NCI-H446 treated with DMSO at 0.1 percent for 48 hours (cell line): ENCODE results near the gene COA1.
A peak's percentile ranks its signal among the peaks of the same experiment; 100 is the strongest.
"Not testable (repeated sequence)": the region's sequence is repeated elsewhere in the genome, so short reads cannot be mapped to it uniquely, and the experiment has no call there.

Experiments used
- DNase-seq: peaks from one replicate; lab custom pipeline; 2025; lab: John Stamatoyannopoulos, UW

Gene COA1

DNA sequence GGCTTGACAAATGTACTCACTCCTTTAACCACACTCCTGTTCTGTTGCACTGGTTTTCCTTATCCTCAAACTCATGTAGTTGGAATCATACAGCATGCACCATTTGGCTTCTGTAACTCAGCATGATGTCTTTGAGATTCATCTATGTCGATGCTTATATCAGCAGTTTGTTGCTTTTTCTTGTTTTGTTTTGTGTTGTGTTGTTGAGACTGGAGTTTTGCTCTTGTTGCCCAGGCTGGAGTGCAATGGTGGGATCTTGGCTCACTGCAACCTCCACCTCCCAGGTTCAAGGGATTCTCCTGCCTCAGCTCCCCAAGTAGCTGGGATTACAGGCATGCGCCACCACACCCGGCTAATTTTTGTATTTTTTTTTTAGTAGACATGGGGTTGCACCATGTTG, 101.5 kb downstream of the COA1 start:
- not testable (repeated sequence) for DNase-seq

DNA sequence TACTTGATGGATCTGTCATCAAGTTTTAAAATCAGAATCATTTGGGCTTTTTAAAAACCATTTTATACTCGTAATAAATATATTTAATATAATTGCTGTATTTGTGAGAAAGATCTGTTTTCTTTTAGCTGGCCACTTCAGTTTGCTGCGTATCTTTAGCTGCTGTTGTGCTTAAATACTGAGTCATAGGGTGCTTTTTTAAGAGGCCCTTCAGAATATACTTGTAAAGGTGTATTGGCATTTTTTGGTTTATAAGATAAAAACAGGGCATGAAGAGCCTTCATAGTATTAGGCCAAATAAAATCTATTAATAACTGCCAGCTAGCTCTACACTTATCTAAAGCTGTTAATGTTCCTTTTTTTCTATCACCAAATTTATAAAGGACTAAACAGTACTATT, 102.6 kb downstream of the COA1 start:
- DNase-seq = no peak

DNA sequence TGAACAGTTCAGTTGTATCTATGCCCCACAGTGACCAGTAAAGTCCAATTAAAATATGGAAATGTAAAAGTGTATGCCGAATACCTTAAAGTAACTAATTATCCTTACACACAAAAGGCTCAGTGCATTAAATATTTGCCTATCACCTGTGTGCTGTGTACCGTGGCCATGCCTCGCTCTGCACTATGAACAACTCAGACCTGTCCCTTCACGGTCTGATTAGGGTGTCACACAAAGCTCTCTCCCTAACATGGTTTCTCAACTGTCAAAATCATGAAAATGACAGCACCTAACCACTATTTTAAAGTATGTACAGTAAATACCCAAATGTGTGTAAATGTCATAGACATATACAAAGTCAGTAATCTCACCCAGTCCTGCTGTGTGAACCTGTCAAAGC, 103.3 kb downstream of the COA1 start:
- no peak for DNase-seq

DNA sequence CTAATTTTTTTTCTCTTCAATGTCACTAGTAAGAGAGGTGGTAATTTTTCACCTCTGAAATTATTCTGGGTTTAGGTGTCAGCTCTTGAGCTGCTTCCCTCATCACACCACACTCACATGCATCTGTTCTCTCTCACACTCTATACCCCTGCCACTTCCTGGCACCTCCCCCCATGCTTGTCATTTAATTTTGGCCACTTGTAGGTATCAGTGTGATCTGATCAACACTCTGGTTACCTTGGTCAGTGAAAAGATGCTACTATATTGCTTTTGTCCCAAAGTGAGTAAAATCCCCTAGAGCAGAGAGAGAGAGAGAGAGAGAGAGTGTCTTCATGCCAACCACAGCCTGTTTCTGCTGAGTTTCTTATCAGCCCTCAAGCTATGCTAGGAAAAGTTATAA, 103.9 kb downstream of the COA1 start:
- no peak for DNase-seq

DNA sequence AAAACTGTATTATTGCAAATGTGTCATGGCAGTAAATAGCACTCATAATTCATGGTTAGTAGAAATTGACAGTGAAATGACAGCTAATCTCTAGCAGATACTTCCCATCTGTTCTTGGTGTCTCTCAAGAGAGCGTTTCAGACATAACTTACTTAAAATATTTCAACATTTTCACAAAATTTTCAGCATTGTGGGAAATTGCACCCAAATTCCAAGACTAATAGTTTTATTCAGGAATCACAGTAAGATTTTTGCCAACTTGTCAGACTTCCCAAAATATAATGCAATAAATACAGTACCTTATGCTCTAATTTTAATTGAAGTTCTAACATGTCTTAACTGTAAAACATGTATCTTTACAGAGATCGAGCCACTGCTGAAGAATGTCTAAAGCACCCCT, 105.2 kb downstream of the COA1 start:
- DNase-seq = no peak

DNA sequence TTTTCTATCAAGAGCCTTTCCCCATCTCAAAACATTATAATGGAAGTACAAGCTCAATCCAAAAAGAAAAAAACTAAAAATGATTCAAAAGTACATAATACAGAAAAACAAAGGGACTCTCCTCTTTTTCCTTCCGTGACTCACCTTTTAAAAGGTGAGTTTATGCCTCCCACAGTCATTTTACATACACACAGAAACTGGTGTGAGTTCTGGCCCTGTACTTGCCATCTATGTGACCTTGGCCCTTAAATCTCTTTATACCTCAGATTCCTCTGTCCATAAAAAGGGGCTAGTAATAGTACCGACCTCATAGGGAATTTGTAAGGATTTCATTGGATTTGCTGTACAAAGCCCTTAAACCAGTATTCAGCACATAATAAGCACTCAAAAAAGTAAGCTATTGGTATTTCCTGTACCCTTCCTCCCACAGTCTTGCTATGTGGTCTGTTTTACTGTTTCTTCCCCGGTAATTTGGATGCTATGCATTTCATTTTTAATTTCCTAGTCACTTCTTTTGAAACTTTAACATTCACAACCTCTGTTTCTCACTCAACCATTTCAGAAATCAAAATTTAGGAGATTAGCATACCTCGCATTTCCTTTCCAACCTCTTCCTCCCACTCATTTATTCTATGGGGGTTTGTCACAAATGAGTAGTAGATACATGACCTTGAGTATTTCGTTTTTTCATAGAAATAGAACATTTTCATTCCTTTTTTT, 107.4 kb downstream of the COA1 start:
- no peak for DNase-seq

DNA sequence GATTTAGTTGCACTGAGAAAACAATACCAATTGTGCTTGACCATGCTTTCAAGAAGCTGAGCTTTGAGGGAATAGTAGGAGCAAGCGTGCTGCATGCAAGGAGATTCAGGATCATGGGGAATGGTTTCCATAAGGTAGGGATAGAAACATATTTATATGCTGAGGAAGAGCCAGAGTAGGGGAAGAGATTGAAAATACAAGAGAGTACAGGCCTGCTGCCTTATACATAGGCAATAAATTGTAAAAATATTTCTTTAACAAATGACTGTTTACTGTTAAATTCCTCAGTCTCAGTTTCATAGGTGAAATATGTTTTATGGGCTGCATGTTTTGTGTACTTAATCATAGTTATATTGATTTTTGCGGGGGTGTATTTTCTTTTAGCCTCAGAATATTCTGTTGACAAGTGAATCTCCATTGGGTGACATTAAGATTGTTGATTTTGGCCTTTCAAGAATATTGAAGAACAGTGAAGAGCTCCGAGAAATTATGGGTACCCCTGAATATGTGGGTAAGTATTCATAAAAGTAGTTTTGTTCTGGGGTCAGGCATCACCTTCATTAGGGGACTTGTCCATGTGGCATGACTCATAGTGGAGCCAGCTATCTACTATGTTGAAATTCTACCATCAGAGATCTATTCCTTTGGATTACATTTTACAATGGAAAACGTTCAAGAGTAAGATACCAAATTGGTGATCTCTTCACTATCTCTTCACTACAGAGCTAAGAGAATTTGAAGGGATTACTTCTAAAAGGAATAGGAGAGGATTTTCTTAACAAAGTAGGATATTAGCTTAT, 109.9 kb downstream of the COA1 start:
- DNase-seq = no peak

DNA sequence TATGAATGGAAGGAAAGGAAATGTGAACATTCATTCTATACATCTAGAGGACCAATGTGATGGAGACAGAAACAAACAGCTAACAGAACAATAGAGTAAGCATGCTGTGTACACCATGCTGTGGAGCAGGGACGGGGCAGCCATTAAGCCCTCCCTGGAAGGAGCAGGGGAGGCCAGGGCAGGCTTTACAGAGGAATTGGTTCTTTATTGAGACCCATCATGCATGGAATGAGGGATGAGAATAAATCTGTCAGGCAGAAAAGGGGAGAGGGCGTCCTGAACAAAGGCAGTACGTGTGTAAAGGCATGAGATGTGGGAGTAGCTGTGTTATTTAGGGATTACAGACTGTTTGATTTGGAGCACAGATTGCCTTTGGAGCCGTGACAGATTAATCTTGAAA, 111.2 kb downstream of the COA1 start:
- no peak for DNase-seq

DNA sequence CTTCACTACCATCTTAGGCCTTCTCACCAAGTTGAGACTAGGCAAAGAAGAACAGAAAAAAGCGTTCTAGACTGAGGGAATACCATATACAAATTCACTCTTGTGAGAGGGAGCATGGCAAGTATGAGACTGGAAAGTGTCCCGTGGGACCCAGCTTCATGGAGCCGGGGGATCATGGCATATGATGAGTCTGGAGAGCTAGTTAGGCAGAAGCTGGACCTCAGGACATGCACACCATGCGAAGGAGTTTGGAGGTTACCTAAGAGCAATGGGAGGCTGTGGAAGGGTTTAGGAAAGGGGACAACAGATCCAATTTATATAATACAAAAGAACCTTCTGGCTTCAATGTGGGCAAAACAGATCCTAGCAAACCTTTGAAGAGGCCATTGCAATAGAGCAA, 112.3 kb downstream of the COA1 start:
- no peak for DNase-seq

DNA sequence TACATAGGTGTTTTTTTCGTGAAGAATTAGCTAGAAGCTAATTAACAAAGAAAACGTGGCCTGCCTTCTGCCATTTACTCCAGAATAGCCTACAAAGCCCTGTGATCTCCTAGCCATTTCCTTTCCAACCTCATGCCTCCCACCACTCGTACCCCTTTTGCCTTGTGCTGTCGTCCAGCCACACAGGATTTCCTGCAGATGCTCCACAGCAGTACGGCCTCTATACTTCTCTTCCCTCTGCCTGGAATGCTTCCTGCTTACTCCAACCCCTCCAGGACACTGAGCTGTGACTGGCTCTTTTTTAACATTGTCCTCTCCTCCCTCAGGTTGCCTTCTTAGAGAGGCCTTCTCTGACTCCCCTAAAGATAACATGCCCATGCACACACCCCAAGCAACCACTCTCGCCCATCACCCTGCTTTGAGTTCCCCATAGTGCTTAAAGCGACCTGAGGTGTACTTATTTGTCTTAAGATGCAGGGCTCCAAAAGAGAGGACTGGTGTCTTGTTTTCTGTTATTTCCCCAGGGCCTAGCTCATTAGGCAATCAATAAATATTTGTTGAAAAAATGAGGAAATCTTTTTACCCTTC, 113.7 kb downstream of the COA1 start:
- DNase-seq = no peak

DNA sequence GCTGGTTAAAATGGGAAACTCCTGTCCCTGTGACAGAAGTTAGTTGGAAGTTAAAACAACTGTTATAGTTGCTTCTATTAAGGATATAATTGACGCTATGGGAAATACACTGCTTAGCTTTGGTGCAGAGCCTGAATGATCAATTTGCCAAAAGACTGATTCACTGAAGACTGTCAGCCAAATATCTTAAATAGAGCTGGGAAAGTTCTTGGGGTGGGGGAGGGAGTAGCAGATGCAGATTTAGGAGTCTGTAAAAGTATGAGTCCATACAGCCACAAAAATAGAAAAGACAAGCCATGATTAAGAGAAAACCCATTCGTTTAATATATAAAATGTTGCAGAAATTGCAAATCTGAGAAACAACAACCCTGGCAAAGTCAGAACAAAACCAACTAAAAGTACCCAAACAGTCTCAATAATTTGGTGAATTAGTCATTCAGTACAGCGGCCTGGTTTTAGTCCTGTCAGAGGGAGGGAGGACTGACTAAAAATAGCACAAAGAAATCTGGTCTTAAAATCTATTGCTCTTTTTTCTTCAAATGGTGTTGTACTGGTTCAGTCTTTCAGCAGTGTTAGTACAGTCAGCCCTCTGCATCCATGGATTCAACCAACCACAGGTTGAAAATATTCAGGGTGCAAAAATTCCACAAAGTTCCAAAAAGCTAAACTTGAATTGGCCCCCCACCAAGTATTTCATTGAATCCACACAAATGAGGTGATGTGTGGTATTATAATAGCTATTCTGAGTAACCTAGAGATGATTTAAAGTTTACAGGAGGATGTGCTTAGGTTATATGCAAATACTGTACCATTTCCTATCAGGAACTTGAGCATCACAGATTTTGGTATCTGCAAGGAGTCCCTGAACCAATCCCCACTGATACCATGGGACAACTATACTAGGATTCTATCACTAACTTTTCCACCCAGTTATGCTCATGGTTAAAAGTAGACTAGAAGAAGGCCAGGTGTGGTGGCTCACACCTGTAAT, 116.4 kb downstream of the COA1 start:
- peak; percentile 36 for DNase-seq

DNA sequence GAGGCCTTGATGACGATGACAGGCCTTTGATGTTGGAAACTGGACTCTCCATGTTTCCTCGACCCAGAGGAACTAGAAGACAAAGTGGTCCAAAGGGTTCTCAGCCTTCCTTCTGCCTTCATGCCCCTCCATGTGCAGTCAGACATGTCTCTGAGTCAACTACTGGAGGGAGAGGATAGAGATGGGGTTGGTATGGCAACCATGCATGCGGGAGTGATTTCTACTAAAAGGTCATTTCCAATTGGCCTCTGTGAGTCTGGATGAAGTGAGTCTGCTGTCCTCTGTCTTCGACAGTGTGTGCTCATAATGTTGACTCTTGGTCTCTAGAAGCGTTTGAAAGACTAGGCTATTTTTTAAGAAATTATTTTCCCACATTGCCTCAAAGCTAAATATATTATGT, 117.2 kb downstream of the COA1 start:
- DNase-seq = no peak

DNA sequence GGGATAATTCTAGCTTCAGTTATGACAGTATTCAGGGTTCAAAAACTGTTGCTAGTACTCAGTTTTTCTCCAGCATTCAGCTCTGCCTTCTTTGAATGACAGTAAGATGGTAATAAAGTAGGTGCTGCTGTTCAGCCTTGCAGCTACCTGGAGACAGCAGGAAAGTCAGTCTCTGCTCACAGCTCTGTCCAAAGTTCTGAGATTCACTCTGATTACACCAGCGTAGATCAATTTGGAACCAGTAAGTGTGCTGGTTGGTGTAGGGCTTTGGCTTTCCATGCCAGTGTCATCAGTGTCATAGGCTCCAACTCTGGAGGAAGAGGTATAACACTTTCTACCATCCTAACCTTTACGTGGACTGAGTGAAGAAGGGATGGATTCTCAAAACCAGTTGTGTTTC, 120.2 kb downstream of the COA1 start:
- DNase-seq = no peak

DNA sequence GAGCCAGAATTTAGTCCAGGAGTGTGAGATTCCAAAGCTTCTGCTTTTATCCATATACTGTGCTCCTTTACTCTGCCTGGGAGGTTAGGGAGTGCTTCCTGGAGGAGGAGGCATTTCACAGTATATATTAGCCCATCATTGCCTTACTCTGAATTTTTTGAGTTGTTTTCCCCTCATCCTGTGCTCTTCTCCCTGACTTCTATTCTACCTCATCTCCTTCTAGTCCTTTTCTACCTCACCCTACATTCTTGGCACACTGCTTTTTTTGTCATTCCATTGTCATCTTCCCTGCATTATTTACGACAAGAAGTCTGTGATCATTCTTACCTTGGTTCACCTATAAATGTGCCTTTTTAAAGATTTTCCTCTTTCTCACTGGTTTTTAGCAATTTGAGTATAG, 125.1 kb downstream of the COA1 start:
- DNase-seq = no peak

DNA sequence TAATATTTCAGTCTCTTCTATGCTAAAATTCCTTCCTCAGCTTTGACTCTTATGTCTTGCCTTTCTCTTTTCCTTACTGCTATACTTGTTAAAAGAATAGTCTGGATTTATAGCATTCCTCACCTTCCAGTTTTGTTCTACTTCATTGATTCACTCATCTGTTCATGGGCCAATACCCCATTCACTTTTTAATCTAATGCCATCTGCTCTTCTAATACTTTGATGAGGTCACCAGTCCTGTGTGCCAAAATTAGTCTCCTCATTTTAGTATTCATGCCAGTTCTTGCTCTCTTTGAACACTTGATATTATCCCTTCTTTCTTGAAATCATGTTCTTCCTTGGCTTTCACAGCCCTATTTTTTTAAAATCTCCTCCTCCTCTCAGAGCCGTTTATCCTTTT, 127.1 kb downstream of the COA1 start:
- peak; percentile 98 for DNase-seq

DNA sequence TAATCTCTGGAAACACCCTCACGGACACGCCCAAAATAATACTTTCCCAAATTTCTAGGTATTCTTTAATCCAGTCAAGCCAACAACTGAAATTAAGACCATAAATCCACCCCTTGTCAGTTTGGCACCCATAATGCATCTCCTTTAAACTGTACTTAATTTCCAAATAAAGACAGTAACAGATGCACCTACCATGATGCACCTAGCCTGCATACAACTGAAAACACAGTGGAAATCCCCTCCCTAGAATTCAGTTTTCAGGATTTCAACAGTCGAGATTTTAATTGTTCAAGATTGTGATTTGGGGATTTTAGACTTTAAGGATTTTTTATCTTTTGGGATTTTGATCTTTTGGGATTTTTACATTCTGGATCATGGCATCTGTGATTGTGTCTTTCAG, 129.3 kb downstream of the COA1 start:
- no peak for DNase-seq

DNA sequence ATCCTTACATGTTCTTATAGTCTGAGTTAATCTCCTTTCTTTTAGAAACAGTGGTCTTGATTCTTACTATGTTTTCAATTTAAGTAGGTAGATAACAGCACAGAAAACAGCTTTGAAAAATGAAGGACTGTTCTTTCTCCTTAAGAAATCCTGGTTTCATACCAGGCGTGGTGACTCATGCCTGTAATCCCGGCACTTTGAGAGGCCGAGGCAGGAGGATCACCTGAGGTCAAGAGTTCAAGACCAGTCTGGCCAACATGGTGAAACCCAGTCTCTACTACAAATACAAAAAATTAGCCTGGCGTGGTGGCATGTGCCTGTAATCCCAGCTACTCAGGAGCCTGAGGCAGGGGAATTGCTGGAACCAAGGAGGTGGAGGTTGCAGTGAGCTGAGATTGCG, 132.9 kb downstream of the COA1 start:
- DNase-seq = not testable (repeated sequence)

DNA sequence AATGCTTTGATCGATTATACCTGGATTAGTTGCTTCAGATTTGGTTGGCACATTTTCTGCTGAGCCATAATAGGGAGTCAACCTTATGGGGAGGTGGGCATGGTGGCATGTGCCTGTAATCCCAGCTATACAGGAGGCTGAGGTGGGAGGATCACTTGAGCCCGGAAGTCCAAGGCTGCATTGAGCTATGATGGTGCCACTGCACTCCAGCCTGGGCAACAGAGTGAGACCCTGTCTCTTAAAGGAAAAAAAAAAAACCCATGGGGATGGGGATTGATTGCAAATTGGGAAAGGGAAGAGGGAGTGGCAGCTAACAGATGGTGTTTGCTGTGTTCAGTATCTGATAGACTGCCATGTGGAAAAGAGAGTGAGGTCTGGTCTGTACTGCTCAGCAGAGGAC, 135.3 kb downstream of the COA1 start:
- peak; percentile 68 for DNase-seq

DNA sequence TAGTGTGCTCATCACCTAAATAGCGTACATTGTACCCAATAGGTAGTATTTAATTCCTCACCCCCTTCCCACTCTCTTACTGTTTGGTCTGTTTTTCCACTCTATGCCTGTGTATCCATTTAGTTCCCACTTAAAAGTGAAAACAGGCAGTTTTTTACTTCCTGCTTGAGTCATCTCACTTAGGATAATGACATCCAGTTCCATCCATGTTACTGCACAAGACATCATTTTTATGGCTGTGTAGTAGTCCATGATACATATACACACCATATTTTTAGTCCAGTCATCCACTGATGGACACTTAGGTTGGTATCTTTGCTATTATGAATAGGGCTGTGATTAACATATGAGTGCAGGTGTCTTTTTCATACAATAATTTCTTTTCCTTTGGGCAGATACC, 136.3 kb downstream of the COA1 start:
- no peak for DNase-seq

DNA sequence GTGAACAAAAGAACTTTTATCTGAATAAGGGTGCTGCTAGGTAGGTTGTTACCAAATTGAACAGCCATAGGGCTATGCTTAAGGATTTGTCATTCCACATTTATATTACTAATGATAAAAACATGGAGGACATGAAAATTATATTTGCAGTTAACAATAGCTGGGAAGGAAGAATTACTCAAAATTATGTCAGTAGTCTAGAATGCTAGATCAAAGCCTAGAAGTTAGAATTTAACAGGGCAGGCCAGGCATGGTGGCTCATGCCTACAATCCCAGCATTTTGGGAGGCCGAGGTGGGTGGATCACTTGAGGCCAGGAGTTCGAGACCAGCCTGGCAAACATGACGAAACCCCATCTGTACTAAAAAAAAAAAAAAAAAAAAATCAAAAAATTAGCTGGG, 137.0 kb downstream of the COA1 start:
- no peak for DNase-seq

DNA sequence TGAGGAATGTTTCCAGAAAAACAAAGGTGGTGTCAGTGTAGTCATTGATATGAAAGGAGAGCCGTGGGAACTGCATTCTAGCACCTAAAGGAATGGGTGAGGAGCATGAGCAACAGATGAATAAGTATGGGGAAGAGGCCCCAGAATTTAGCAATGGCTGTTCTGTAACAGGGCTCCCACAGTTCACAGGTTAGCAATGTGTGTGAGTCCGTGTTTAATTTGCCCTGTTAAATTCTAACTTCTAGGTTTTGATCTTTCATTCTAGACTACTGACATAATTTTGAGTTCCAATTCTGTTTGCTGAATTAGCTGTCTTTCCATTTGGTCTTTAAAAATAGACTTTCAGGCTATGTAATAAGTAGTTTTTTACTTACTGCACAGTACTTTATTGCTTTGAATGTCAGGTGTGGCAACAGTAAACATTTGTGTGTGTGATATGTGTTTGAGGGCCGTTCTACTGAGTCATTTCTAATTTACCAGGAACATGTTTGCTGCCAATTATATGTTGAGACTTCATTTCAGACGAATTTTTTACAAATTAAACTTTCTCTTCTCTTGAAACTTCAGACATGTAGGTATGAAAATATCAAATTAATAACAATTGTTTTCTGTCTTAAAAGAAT, 137.7 kb downstream of the COA1 start:
- no peak for DNase-seq
